RWPE1 (cell line): ENCODE measurements around the gene VAMP3.

Experiments used
- CTCF ChIA-PET: fragments of 350-600 bp; sonication (Branson Sonifier 250); formaldehyde crosslinking; extraction: SDS; loops from one replicate; lab custom pipeline; 2021; lab: Yijun Ruan, JAX
- POLR2A ChIA-PET: fragments of 400-600 bp; formaldehyde crosslinking; extraction: SDS; loops from one replicate; lab custom pipeline; 2020; ENCODE audit warnings: antibody characterized with exemption; ENCODE audit not compliant: low non-redundant PET; lab: Yijun Ruan, JAX
- DNase-seq: peaks from one replicate; pipeline ENCODE4 v3.0.0; 2012; ENCODE audit warnings: low spot score
- H3K27ac ChIP-seq: fragments of 450-650 bp; 2 replicates; pipeline ENCODE4 v1.5.1; 2017
- TF ChIP-seq, protein P1 (sequence below): fragments of 450-650 bp; conservative IDR thresholded peaks from 2 replicates; pipeline ENCODE4 v1.5.1; 2017; ENCODE audit warnings: low read depth, mild to moderate bottlenecking

VAMP3 gene

GRCh38 chr1:7770997-7771822 is at the start of gene VAMP3:
Gene VAMP3, plus strand, starts transcription at chr1:7771296. Its CDS starts 88 bp downstream, at chr1:7771384.
- POLR2A ChIA-PET = no interaction called here
- CTCF ChIA-PET = interaction anchor here (0.5 to 1.5 kb wide), 6 partner anchors 102 to 1310 kb away, joined by 3 to 5 read pairs (median 3); no protein-coding TSS in a partner anchor
- peak; percentile 95 for DNase-seq
- H3K27ac ChIP-seq = peak within 1 kb of the TSS; percentile 89
- TF ChIP-seq, protein P1, sequence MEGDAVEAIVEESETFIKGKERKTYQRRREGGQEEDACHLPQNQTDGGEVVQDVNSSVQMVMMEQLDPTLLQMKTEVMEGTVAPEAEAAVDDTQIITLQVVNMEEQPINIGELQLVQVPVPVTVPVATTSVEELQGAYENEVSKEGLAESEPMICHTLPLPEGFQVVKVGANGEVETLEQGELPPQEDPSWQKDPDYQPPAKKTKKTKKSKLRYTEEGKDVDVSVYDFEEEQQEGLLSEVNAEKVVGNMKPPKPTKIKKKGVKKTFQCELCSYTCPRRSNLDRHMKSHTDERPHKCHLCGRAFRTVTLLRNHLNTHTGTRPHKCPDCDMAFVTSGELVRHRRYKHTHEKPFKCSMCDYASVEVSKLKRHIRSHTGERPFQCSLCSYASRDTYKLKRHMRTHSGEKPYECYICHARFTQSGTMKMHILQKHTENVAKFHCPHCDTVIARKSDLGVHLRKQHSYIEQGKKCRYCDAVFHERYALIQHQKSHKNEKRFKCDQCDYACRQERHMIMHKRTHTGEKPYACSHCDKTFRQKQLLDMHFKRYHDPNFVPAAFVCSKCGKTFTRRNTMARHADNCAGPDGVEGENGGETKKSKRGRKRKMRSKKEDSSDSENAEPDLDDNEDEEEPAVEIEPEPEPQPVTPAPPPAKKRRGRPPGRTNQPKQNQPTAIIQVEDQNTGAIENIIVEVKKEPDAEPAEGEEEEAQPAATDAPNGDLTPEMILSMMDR = no peak

DNA sequence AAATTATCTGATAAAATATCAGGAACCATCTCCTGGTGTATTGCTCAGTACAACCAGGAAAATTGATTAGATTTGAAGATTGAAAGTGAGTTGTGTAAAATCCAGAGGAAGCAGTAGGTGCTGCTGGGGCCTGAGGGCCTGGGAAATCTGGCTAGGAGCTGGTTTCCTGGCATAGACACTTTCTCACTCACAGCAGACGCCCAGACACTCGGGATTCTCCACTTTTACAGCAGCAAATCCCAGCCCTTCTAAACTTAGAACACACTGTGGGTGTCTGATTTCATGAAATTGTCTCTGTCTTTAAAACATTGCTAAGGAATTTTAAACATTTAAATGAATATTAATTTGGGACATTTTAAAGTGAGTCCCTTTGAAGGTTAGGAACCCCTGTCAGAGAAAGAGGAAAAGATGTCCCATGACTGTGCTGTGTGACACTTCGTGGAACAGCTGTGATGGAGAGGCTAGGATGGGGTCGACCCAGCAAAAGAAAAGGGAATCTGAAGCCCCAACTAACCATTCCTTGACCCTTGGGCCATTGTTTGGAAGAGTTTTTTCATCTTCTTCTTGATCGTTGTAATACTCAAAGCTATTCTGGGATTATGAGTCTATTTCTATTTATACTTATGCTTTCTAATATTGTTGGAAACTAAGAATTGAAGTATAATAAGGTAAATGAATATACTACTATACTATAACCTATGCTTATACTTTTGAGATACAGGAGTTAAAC is 49.0 kb upstream of the VAMP3 start:
- CTCF ChIA-PET = interaction anchor here (1.1 to 1.2 kb wide), 2 partner anchors 53 to 645 kb away, joined by 3 to 4 read pairs; no protein-coding TSS in a partner anchor
- H3K27ac ChIP-seq = no peak overlapping the region
- DNase-seq = no peak
- TF ChIP-seq, protein P1 = no peak
- POLR2A ChIA-PET = no interaction called here

DNA sequence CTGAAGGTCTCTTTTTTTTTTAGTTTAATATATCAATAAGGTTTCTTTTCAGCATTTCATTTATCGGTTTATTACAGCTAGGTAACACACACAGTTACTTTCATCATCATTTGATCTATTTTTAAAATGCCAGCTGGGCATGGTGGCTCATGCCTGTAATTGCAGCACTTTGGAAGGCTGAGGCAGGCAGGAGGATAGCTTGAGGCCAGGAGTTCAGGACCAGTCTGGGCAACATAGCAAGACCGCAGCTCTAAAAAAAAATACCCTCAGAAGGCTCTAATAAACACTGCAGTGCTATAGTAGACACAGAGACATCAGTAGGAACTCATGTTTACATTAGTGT is 48.5 kb upstream of the VAMP3 start:
- CTCF ChIA-PET = interaction anchor here (0.8 to 1.2 kb wide), 3 partner anchors 30 to 644 kb away, joined by 3 to 4 read pairs (median 3); no protein-coding TSS in a partner anchor
- H3K27ac ChIP-seq = no peak overlapping the region
- TF ChIP-seq, protein P1 = no peak
- DNase-seq = no peak
- POLR2A ChIA-PET = no interaction called here

DNA sequence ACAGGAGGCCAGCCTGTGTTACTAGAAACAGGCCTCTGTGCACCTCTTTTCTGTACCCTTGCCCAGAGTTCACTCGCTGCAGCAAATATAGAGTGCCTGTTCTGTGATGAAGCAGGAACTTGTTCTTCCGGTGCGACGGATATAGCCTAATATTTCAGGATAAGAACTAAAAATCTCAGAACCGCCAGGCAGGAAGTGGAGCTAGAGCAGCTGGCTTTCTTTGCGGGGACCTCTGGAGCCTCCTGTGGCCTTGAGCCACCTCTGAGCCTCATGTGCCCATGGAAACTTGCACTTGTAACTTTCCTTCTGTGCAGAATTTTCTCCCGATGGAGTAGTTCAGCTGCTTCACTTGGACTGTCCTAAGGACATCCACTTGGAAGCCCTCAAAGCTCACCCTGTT is 44.5 kb upstream of the VAMP3 start:
- no peak overlapping the region for H3K27ac ChIP-seq
- CTCF ChIA-PET = interaction anchor here (0.6 kb wide), 1 partner anchor 646 kb away, joined by 6 read pairs; no protein-coding TSS in a partner anchor
- POLR2A ChIA-PET = no interaction called here
- TF ChIP-seq, protein P1 = no peak
- no peak for DNase-seq

- H3K27ac ChIP-seq = no peak overlapping the region
- POLR2A ChIA-PET = no interaction called here
- TF ChIP-seq, protein P1 = no peak
- CTCF ChIA-PET = no interaction called here
- DNase-seq = no peak
These were observed 43.2 kb upstream of the VAMP3 start for GRCh38 chr1:7727809-7728471.

- TF ChIP-seq, protein P1 = no peak
- DNase-seq = no peak
These were observed 41.3 kb upstream of the VAMP3 start for GRCh38 chr1:7729761-7730160.

More at GRCh38 chr1:7729761-7730160, 41.3 kb upstream of the VAMP3 start:
- ChIA-PET POLR2A (no interaction called here), CTCF (no interaction called here)
- no peak overlapping the region for H3K27ac ChIP-seq
